ENCODE results near the gene CCND3.

Gene CCND3

GRCh38 chr6:41920921-41921711, 20.5 kb downstream of the CCND3 start, which contains the start of the genes BYSL and MED20:
Gene BYSL (plus strand): TSS chr6:41921499. CDS start chr6:41921563, 64 bp downstream.
Gene MED20 (minus strand): TSS chr6:41921139. CDS start chr6:41921018, 121 bp downstream.
- peak; percentile 93 for DNase-seq

GRCh38 chr6:41917528-41917927, 24.1 kb downstream of the CCND3 start:
- no peak for DNase-seq

- DNase-seq = no peak
Measured at GRCh38 chr6:41914869-41915530, 26.6 kb downstream of the CCND3 start.

GRCh38 chr6:41914343-41914742, 27.3 kb downstream of the CCND3 start:
- no peak for DNase-seq

GRCh38 chr6:41909727-41910126, 31.9 kb downstream of the CCND3 start:
- DNase-seq = no peak

GRCh38 chr6:41901882-41902519, 39.6 kb downstream of the CCND3 start:
- peak; percentile 51 for DNase-seq

GRCh38 chr6:41900861-41901260, 40.7 kb downstream of the CCND3 start:
- DNase-seq = no peak

- no peak for DNase-seq
Measured at GRCh38 chr6:41896281-41896680, 45.3 kb downstream of the CCND3 start.

GRCh38 chr6:41895300-41896233, 46.0 kb downstream of the CCND3 start, which contains the start of gene USP49:
Gene USP49 (minus strand): TSS chr6:41895375. CDS start chr6:41806983, 88,392 bp downstream.
- DNase-seq = peak; percentile 87

- DNase-seq = no peak
Measured at GRCh38 chr6:41894366-41895299, 47.0 kb downstream of the CCND3 start.

GRCh38 chr6:41892921-41893564, 48.6 kb downstream of the CCND3 start:
- DNase-seq = no peak

GRCh38 chr6:41887331-41887751, 54.3 kb downstream of the CCND3 start:
- DNase-seq = no peak

GRCh38 chr6:41885930-41886329, 55.7 kb downstream of the CCND3 start:
- DNase-seq = no peak

- no peak for DNase-seq
Measured at GRCh38 chr6:41884957-41885356, 56.7 kb downstream of the CCND3 start.

Data from activated gamma-delta T cell treated with Interleukin-2 at 50 U/mL for 16 hours (primary cell).